CD4-positive, alpha-beta T cell treated with Interleukin-6 for 4 hours (primary cell): Measurements from ENCODE around the gene HES3.
"Not testable (repeated sequence)": the region's sequence is repeated elsewhere in the genome, so short reads cannot be mapped to it uniquely, and the experiment has no call there.

Experiments
- DNase-seq: peaks from one replicate; pipeline ENCODE4 v3.0.0-alpha.2; 2020; ENCODE audit warnings: mixed read lengths

Gene HES3

GRCh38 chr1:6219641-6220040 lies 24.3 kb upstream of the HES3 start:
- DNase-seq, result not testable (repeated sequence)

GRCh38 chr1:6220236-6220635 lies 23.7 kb upstream of the HES3 start:
- DNase-seq, result no peak

GRCh38 chr1:6221210-6221784 lies 22.7 kb upstream of the HES3 start:
- no peak for DNase-seq

- DNase-seq, result no peak
Observed at GRCh38 chr1:6222636-6223035, 21.3 kb upstream of the HES3 start.

- no peak for DNase-seq
Observed at GRCh38 chr1:6223617-6224016, 20.4 kb upstream of the HES3 start.

GRCh38 chr1:6224718-6225117 lies 19.3 kb upstream of the HES3 start:
- DNase-seq, result no peak

GRCh38 chr1:6225651-6226050 lies 18.3 kb upstream of the HES3 start:
- no peak for DNase-seq

- DNase-seq, result no peak
Observed at GRCh38 chr1:6233376-6233775, 10.6 kb upstream of the HES3 start.

GRCh38 chr1:6234502-6235295 lies 9.3 kb upstream of the HES3 start:
- DNase-seq, result no peak

- peak; percentile 37 for DNase-seq
Observed at GRCh38 chr1:6235296-6235677, 8.7 kb upstream of the HES3 start.

GRCh38 chr1:6237093-6237492 lies 6.9 kb upstream of the HES3 start:
- no peak for DNase-seq

- DNase-seq, result no peak
Observed at GRCh38 chr1:6239213-6239752, 4.7 kb upstream of the HES3 start.

- no peak for DNase-seq
Observed at GRCh38 chr1:6239950-6240768, 3.8 kb upstream of the HES3 start.

- no peak for DNase-seq
Observed at GRCh38 chr1:6241107-6241886, 2.7 kb upstream of the HES3 start.

- DNase-seq, result no peak
Observed at GRCh38 chr1:6241887-6242740, 1.9 kb upstream of the HES3 start.

- no peak for DNase-seq
Observed at GRCh38 chr1:6243053-6243834, 735 bp upstream of the HES3 start.

- DNase-seq, result no peak
Observed at GRCh38 chr1:6244401-6245049, 546 bp downstream of the HES3 start.

- peak; percentile 83 for DNase-seq
Observed at GRCh38 chr1:6245086-6245868, 1.3 kb downstream of the HES3 start.

- DNase-seq, result peak; percentile 37
Observed at GRCh38 chr1:6245869-6246496, 2.0 kb downstream of the HES3 start.
